WI38 (cell line): ENCODE measurements around the gene ANKS1B.

ENCODE experiments used
- H3K4me3 ChIP-seq: 2 replicates; pipeline ENCODE4 v1.5.1; 2011; ENCODE audit warnings: low read depth, mild to moderate bottlenecking, control low read depth, low read length
- TF ChIP-seq, protein P1 (sequence below): IDR thresholded peaks from 2 replicates; pipeline ENCODE4 v1.5.1; 2012; ENCODE audit warnings: low read depth, mild to moderate bottlenecking, control low read depth, low read length

Gene ANKS1B

GRCh38 chr12:99759444-99759843 lies 225.3 kb downstream of the ANKS1B start:
- TF ChIP-seq, protein P1, sequence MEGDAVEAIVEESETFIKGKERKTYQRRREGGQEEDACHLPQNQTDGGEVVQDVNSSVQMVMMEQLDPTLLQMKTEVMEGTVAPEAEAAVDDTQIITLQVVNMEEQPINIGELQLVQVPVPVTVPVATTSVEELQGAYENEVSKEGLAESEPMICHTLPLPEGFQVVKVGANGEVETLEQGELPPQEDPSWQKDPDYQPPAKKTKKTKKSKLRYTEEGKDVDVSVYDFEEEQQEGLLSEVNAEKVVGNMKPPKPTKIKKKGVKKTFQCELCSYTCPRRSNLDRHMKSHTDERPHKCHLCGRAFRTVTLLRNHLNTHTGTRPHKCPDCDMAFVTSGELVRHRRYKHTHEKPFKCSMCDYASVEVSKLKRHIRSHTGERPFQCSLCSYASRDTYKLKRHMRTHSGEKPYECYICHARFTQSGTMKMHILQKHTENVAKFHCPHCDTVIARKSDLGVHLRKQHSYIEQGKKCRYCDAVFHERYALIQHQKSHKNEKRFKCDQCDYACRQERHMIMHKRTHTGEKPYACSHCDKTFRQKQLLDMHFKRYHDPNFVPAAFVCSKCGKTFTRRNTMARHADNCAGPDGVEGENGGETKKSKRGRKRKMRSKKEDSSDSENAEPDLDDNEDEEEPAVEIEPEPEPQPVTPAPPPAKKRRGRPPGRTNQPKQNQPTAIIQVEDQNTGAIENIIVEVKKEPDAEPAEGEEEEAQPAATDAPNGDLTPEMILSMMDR = no peak

DNA sequence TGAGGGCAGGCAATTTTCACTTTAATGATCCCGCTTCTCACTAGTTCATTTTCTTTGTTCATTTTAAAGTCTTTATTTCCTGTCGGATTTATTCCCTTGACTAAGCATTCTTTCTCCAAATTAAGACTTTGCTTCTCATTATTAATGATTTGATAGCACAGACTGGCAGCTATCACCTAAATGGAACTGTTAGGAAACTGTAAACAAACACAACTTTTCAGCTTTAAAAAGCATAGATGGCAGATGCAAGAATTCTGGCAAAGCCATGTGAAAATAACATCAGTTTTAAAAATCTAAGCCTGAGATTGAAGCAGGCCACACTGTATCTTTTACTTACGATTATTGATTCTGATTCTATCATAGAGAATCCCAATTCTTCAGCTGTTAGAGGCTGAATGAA lies 225.7 kb downstream of the ANKS1B start:
- H3K4me3 ChIP-seq = no peak overlapping the region
- TF ChIP-seq, protein P1 = no peak

More at GRCh38 chr12:99759444-99759843, 225.3 kb downstream of the ANKS1B start:
- H3K4me3 ChIP-seq = no peak overlapping the region

DNA sequence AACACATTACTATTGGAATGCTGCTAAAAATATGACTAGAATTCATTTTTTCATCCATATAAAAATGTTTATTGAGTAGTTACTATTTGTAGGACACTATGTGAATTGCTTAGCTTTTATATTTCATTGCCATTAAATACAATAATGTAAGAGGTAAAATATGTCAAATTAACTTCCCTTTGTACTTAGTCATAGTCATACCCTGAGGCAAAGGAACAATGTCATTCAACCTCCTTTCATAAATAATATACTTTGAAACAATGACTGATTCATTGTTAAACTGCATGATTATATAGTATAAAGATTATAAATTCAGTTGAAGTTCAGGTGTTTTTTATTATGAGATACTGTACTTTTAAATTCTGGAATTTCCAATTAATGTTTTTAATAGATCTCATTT lies 232.0 kb downstream of the ANKS1B start:
- TF ChIP-seq, protein P1 = no peak
- H3K4me3 ChIP-seq = no peak overlapping the region

DNA sequence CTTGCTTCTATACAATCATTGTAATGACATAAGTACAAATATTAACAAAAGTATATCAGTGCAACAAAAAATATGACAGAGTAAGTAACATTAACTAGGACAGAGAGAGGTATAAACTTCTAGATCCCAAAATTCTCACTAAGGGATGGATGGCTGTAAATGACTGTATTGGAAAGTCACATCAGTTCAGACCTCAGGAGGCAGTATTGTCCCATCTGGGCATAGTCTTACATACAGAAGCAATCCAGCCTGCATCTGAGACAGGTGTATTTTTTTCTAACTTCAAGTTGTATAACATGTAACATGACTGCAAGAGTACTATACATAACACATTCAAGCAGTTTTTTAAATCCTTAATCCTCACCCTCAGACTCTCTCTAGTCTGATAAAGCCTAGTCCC lies 238.2 kb downstream of the ANKS1B start:
- H3K4me3 ChIP-seq = no peak overlapping the region
- TF ChIP-seq, protein P1 = no peak

DNA sequence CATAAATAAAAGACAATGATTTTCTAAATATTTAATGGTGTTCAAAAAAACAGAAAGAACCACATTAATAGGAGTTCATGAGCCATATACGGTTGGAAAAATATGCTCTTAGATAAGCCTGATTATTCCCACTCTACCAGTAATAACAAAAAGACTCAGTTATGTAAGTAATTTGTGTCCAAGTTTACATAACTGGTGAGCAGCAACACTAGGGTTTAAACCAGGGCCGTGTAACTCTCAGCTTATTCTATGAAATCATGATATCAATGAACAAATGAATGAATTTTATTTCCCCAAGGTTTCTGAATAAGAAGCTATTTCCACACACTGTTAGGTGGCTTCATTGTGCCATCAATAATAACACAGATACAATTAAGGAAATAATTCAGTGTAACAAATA lies 238.8 kb downstream of the ANKS1B start:
- no peak overlapping the region for H3K4me3 ChIP-seq
- TF ChIP-seq, protein P1 = no peak

GRCh38 chr12:99745121-99745520 lies 239.6 kb downstream of the ANKS1B start:
- TF ChIP-seq, protein P1 = no peak
- no peak overlapping the region for H3K4me3 ChIP-seq

DNA sequence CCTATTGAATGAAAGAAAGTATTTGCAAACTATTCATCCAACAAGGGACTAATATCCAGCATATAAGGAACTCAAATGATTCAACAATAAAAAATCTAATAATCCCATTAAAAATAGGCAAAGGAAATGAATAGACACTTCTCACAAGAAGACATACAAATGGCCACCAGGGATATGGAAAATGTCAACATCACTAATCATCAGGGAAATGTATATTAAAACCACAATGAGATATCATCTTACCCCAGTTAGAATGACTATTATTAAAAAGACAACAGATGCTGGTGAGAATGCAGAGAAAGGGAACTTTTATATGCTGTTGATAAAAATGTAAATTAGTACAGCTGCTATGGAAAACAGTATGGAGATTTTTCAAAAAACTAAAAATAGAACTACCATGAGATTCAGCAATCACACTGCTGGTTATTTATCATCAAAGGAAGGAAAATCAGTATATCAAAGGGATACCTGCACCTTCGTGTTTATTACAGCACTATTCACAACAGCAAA lies 247.9 kb downstream of the ANKS1B start:
- TF ChIP-seq, protein P1 = no peak
- no peak overlapping the region for H3K4me3 ChIP-seq
